MCF 10A (cell line): Measurements from ENCODE around the gene SFN. TPM values are rescaled to one million over a fixed set of nuclear protein-coding genes. Genes with fewer than 3 reads are reported as not detected.

Experiments
- Bru-seq: library from RNA; stranded (reverse); fragments of 400-500 nt; gene quantifications from one replicate; lab custom pipeline; 2021; lab: Mats Ljungman, UMichigan
- BruChase-seq, 2 experiments: library from RNA; stranded (reverse); fragments of 400-500 nt; gene quantifications; one replicate each; lab custom pipeline; 2021; lab: Mats Ljungman, UMichigan
- BruUV-seq: library from RNA; stranded (reverse); fragments of 400-500 nt; replicated peaks from 2 replicates; lab custom pipeline; 2021; lab: Mats Ljungman, UMichigan
- CTCF ChIA-PET: fragments of 300-600 bp; sonication (Branson Sonifier 250); formaldehyde crosslinking; extraction: SDS; loops from one replicate; lab custom pipeline; 2021; ENCODE audit warnings: antibody characterized with exemption, inconsistent platforms; lab: Yijun Ruan, JAX
- POLR2A ChIA-PET: fragments of 300-600, 350-650 bp; sonication (Branson Sonifier 250); formaldehyde crosslinking; extraction: SDS; loops from one replicate; lab custom pipeline; 2020; ENCODE audit warnings: antibody characterized with exemption, inconsistent platforms; lab: Yijun Ruan, JAX
- DNase-seq: peaks from one replicate; pipeline ENCODE4 v3.0.0-alpha.2; 2018; ENCODE audit not compliant: unreplicated experiment
- H3K27ac Mint-ChIP-seq: one replicate; pipeline ENCODE4 v1.8.0; 2022; ENCODE audit warnings: mild to moderate bottlenecking, low read depth, mixed read lengths; ENCODE audit not compliant: unreplicated experiment
- H3K27me3 Mint-ChIP-seq: one replicate; pipeline ENCODE4 v1.8.0; 2022; ENCODE audit warnings: mixed read lengths; ENCODE audit not compliant: insufficient read depth, unreplicated experiment
- H3K36me3 Mint-ChIP-seq: one replicate; pipeline ENCODE4 v1.8.0; 2022; ENCODE audit warnings: mild to moderate bottlenecking, moderate library complexity, mixed read lengths; ENCODE audit not compliant: insufficient read depth, unreplicated experiment
- H3K4me1 Mint-ChIP-seq: one replicate; pipeline ENCODE4 v1.8.0; 2022; ENCODE audit warnings: mixed read lengths; ENCODE audit not compliant: insufficient read depth, unreplicated experiment
- H3K4me3 Mint-ChIP-seq: one replicate; pipeline ENCODE4 v1.8.0; 2022; ENCODE audit warnings: mild to moderate bottlenecking, moderate library complexity, mixed read lengths; ENCODE audit not compliant: unreplicated experiment
- H3K9me3 Mint-ChIP-seq: one replicate; pipeline ENCODE4 v1.8.0; 2022; ENCODE audit warnings: mixed read lengths; ENCODE audit not compliant: unreplicated experiment
- CTCF ChIP-seq: fragments of 200-600 bp; IDR thresholded peaks from one replicate; pipeline ENCODE4 v1.8.0; 2022; ENCODE audit warnings: antibody characterized with exemption, mild to moderate bottlenecking; ENCODE audit not compliant: unreplicated experiment
- intact Hi-C: fragments of 100-400 bp; cut with micrococcal nuclease; formaldehyde crosslinking; loops from 2 replicates; pipeline ENCODE4 v1.14.1; 2022
- long read RNA-seq: library from polyadenylated mRNA; stranded (forward); transcript quantifications from one replicate; pipeline ENCODE4 v2.0.0, GENCODE V29; 2022
- total RNA-seq: library from RNA; stranded (reverse); gene quantifications from 2 replicates; pipeline ENCODE4 v1.2.3, GENCODE V29; 2022

The SFN gene
- 270 and 337 TPM in 2 replicates for total RNA-seq
- Bru-seq, nascent RNA: percentile 97 among the genes with signal in this experiment
- BruChase-seq, experiment 1, labeled RNA remaining after a 6-hour chase: percentile 98 among the genes with signal in this experiment
- BruChase-seq, experiment 2, labeled RNA remaining after a 2-hour chase: percentile 98 among the genes with signal in this experiment
- long read RNA-seq, transcript SFN-201 (1 exons, 1,320 nt): major isoform, 533 of 533 reads
- long read RNA-seq, partial matches to known transcripts: 0 of 533 reads
- long read RNA-seq, other reads (novel, unspliced or antisense): 0 of 533 reads

DNA sequence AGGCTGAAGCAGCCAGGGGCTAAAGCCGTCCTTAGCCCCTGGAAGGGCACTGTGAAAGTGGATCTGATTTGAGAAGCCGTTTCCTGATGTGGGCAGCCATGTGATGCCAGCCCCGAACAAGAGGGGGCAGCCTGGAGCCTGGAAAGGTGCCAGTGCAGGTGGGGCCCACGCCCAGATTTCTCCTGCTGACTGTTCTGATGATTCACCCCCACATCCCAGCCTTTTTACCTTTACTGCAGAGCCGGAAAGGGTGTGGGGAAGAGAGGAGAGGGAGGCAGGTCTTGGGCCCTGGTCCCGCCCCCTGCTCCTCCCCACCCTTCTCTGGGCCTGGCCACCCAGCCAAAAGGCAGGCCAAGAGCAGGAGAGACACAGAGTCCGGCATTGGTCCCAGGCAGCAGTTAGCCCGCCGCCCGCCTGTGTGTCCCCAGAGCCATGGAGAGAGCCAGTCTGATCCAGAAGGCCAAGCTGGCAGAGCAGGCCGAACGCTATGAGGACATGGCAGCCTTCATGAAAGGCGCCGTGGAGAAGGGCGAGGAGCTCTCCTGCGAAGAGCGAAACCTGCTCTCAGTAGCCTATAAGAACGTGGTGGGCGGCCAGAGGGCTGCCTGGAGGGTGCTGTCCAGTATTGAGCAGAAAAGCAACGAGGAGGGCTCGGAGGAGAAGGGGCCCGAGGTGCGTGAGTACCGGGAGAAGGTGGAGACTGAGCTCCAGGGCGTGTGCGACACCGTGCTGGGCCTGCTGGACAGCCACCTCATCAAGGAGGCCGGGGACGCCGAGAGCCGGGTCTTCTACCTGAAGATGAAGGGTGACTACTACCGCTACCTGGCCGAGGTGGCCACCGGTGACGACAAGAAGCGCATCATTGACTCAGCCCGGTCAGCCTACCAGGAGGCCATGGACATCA lies at the start of gene SFN:
Gene SFN (plus strand): TSS at position 369 of the 904 bp plus-strand sequence. CDS start 64 bp downstream, at position 433.
- TSS peak; percentile 95 for BruUV-seq
- CTCF ChIA-PET: interaction anchor here (0.6 to 3.5 kb wide), 8 partner anchors 9 to 261 kb away, joined by 3 to 28 read pairs (median 6); no protein-coding TSS in a partner anchor
- Mint-ChIP-seq H3K27me3 (no peaks in the 10 kb centered on the region), H3K9me3 (no peaks in the 10 kb centered on the region), H3K27ac (peak within 1 kb of the TSS; percentile 94), H3K4me1 (peaks cover 32% of the 10 kb centered on the region), H3K4me3 (peak within 1 kb of the TSS; percentile 97), H3K36me3 (peaks cover 10% of the 10 kb centered on the region)
- peak; percentile 99 for DNase-seq
- POLR2A ChIA-PET: interaction anchor here (0.6 to 9.7 kb wide), 30 partner anchors 7 to 1524 kb away, joined by 3 to 131 read pairs (median 4); partner anchors contain the start of genes DHDDS, GPATCH3, GPN2 and KDF1
- intact Hi-C loops: no loop called here
- peak; percentile 78 for TF ChIP-seq CTCF

DNA sequence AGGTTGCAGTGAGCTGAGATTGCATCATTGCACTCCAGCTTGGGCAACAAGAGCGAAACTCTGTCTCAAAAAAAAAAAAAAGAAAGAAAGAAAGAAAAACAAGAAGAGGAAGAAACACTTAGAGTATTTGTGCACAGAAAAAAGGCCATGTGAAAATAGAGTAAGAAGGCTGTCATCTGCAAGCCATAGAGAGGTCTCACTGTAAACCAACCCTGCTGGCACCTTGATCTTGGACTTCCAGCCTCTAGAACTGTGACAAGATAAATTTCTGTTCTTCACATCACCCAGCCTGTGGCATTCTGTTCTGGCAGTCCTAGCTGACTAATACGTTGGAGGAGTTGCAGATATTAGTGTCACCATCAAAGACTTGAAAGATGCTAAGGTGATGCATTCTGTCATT lies 48.6 kb upstream of the SFN start:
- ChIA-PET POLR2A (no interaction called here), CTCF (interaction anchor here (1.0 kb wide), 1 partner anchor 212 kb away, joined by 3 read pairs; no protein-coding TSS in a partner anchor)
- no peak for DNase-seq
- TF ChIP-seq CTCF: no peak
- Mint-ChIP-seq H3K27me3 (no peaks in the 10 kb centered on the region), H3K27ac (no peak overlapping the region), H3K4me3 (no peak overlapping the region), H3K9me3 (no peaks in the 10 kb centered on the region), H3K36me3 (no peaks in the 10 kb centered on the region), H3K4me1 (peaks cover 6% of the 10 kb centered on the region)
- intact Hi-C loops: no loop called here
- BruUV-seq: no TSS peak

GRCh38 chr1:26814893-26815292 lies 48.1 kb upstream of the SFN start:
- Mint-ChIP-seq H3K4me1 (peaks cover 6% of the 10 kb centered on the region), H3K27ac (no peak overlapping the region), H3K4me3 (no peak overlapping the region), H3K9me3 (no peaks in the 10 kb centered on the region), H3K27me3 (no peaks in the 10 kb centered on the region), H3K36me3 (no peaks in the 10 kb centered on the region)
- POLR2A ChIA-PET: no interaction called here
- intact Hi-C loops: no loop called here
- TF ChIP-seq CTCF: no peak
- CTCF ChIA-PET: interaction anchor here (1.0 kb wide), 1 partner anchor 213 kb away, joined by 3 read pairs; no protein-coding TSS in a partner anchor
- DNase-seq: no peak
- BruUV-seq: no TSS peak
